Heart right ventricle (tissue), 16 donors: ENCODE measurements around the gene ANKRD60. TPM values are rescaled to one million over a fixed set of nuclear protein-coding genes. Genes with fewer than 3 reads are reported as not detected.

ENCODE experiments used
- ATAC-seq, 8 donors: fragments of 200-7000 bp; cut with Tn5 transposase; one replicate each; pipeline ENCODE4 v1.9.1; 2020; ENCODE audit warnings: mild to moderate bottlenecking in 8 of 8, moderate library complexity in 8 of 8, moderate number of reproducible peaks in 1 of 8
- DNase-seq, 2 donors: peaks; one replicate each; pipeline ENCODE4 v3.0.0-alpha.2; 2020
- H3K27ac ChIP-seq, 10 donors: fragments of 200-600 bp; sonication (generic) in 2 of 10; one replicate each; pipeline versions ENCODE4 v1.5.0 to v1.8.0; 2020 to 2022; ENCODE audit warnings: mild to moderate bottlenecking in 3 of 10
- H3K27me3 ChIP-seq, 7 donors: fragments of 200-600 bp; one replicate each; pipeline ENCODE4 v1.8.0; 2021 to 2022; ENCODE audit warnings: mild to moderate bottlenecking in 2 of 7
- H3K36me3 ChIP-seq, 9 donors: fragments of 200-600 bp; sonication (generic) in 1 of 9; one replicate each; pipeline versions ENCODE4 v1.5.0 to v1.8.0; 2020 to 2022; ENCODE audit warnings: mild to moderate bottlenecking in 2 of 9
- H3K4me1 ChIP-seq, 9 donors: fragments of 200-600 bp; sonication (generic) in 1 of 9; one replicate each; pipeline versions ENCODE4 v1.5.0 to v1.8.0; 2020 to 2022; ENCODE audit warnings: mild to moderate bottlenecking in 4 of 9
- H3K4me3 ChIP-seq, 10 donors: fragments of 200-600 bp; sonication (generic) in 2 of 10; one replicate each; pipeline versions ENCODE4 v1.5.0 to v1.8.0; 2020 to 2022; ENCODE audit warnings: mild to moderate bottlenecking in 7 of 10, moderate library complexity in 2 of 10
- H3K9me3 ChIP-seq, 11 donors: fragments of 200-600 bp in 10 of 11; sonication (generic) in 2 of 11; one replicate each; pipeline versions ENCODE4 v1.5.0 to v1.8.0; 2013 to 2022; ENCODE audit warnings: mild to moderate bottlenecking in 2 of 11, control low read depth in 1 of 11, moderate library complexity in 1 of 11
- CTCF ChIP-seq, 9 donors: fragments of 200-600 bp; sonication (generic) in 2 of 9; IDR thresholded peaks; one replicate each; pipeline versions ENCODE4 v1.5.0 to v1.8.0; 2021 to 2022; ENCODE audit warnings: antibody characterized with exemption in 9 of 9, mild to moderate bottlenecking in 5 of 9, moderate library complexity in 1 of 9
- WGBS, 2 donors: extraction: QIAGEN DNeasy Blood & Tissue Kit; methylation state at CpG; one replicate each; pipeline ENCODE4 v1.1.7; 2013; ENCODE audit warnings: inconsistent platforms in 1 of 2; 5-methylcytosine and 5-hydroxymethylcytosine counted together
- intact Hi-C, 10 donors: fragments of 100-400 bp; cut with DNase I; formaldehyde crosslinking; loops; one replicate each; pipeline versions ENCODE4 v1.11.1 to v1.14.2; 2022
- polyA plus RNA-seq, 2 donors: library from polyadenylated mRNA; stranded (reverse); fragments of 200-250 nt; gene quantifications; one replicate each; pipeline ENCODE4 v1.2.3, GENCODE V29; 2013
- total RNA-seq, 10 donors: library from RNA; stranded (reverse); fragmentation: NEBNext Ultra II Directional in 3 of 10; extraction: Animal tissue kit (Norgen Biotek cat#: 25700) in 3 of 10; gene quantifications; one replicate each; pipeline versions ENCODE4 v1.2.1 to v1.2.4, GENCODE V29; 2021 to 2023
- donor health status: Arrhythmogenic right ventricular cardiomyopathy.
- donor health status: ischemic (EF 13 %, LVEDD 7.1; RV severe dilation, severe dysfunction).
- donor health status: healthy with polysubstance abuse.
- donor health status: DM: no; HTN: yes; CAD: no.
- donor health status: DM: no; HTN: no; CAD: no.
- donor health status: ischemic (EF 25% LVEDD 6.9; RV normal size, moderate dysfunction).
- donor health status: ischemic (EF 25% LVEDD 5.7; RV mildly dilated, moderate dysfunction).
- donor health status: healthy.
- donor health status: DM: yes; HTN: yes; CAD: no.
- donor health status: Ischemic cardiomyopathy.
- donor health status: ischemic (EF 35%, LVEDD 5.7; RV mildly dilated, moderate dysfunction).
- donor health status: nonischemic (EF 11% LVEDD 7.7; RV severe dilation, severe dysfunction).
- donor health status: DM: yes; HTN: yes; CAD: no.
- donor health status: PGD.
- donor health status: ischemic (EF 29% LVEDD 5.4; RV normal size, mild dysfunction).
- donor health status: nonischemic (EF 23%, LVEDD 6.1; RV moderate dilation, normal function).

The ANKRD60 gene
- total and polyA plus RNA-seq, 12 donors, result not detected

GRCh38 chr20:58188527-58188926, 39.9 kb downstream of the ANKRD60 start:
- Histone ChIP-seq H3K4me1 (no peaks in the 10 kb centered on the region), H3K4me3 (no peak overlapping the region), H3K36me3 (no peaks in the 10 kb centered on the region), H3K9me3 (peaks cover 0 to 15% (median 4%) of the 10 kb centered on the region in 11 donors), H3K27ac (no peak overlapping the region), H3K27me3 (peaks cover 0 to 42% (median 16%) of the 10 kb centered on the region in 7 donors)
- WGBS, 2 donors, result 24 to 26% methylated on average over 2 of the region's 2 CpGs
- ATAC-seq, result no peak
- no peak for DNase-seq
- intact Hi-C loops, result loop anchor here in 2 of 10 donors (10.0 kb wide), 2 partner anchors 534 to 574 kb away; no protein-coding TSS in a partner anchor
- TF ChIP-seq CTCF (IDR thresholded peaks at IDR 0.05), result no peak

GRCh38 chr20:58184984-58185383, 43.5 kb downstream of the ANKRD60 start:
- H3K4me1 ChIP-seq, result peaks cover 0 to 3% (median under 1%) of the 10 kb centered on the region in 9 donors
- no peak for TF ChIP-seq CTCF (IDR thresholded peaks at IDR 0.05)
- H3K9me3 ChIP-seq, result peaks cover 0 to 17% (median 4%) of the 10 kb centered on the region in 11 donors
- H3K27me3 ChIP-seq, result peaks cover 0 to 23% (median 10%) of the 10 kb centered on the region in 7 donors
- H3K4me3 ChIP-seq, result no peak overlapping the region
- 93 to 94% methylated on average over 4 of the region's 4 CpGs for WGBS, 2 donors
- intact Hi-C loops, result loop anchor here in 2 of 10 donors (10.0 kb wide), 2 partner anchors 530 to 570 kb away; no protein-coding TSS in a partner anchor
- H3K36me3 ChIP-seq, result no peaks in the 10 kb centered on the region
- no peak for ATAC-seq
- H3K27ac ChIP-seq, result no peak overlapping the region
- no peak for DNase-seq

GRCh38 chr20:58184063-58184462, 44.4 kb downstream of the ANKRD60 start:
- Histone ChIP-seq H3K4me3 (no peak overlapping the region), H3K36me3 (no peaks in the 10 kb centered on the region), H3K9me3 (peaks cover 0 to 17% (median 4%) of the 10 kb centered on the region in 11 donors), H3K4me1 (peaks cover 0 to 12% (median 9%) of the 10 kb centered on the region in 9 donors), H3K27ac (no peak overlapping the region), H3K27me3 (peaks cover 0 to 31% (median 14%) of the 10 kb centered on the region in 7 donors)
- no peak for TF ChIP-seq CTCF (IDR thresholded peaks at IDR 0.05)
- no peak for DNase-seq
- 88 to 89% methylated on average over 3 of the region's 3 CpGs for WGBS, 2 donors
- intact Hi-C loops, result loop anchor here in 2 of 10 donors (10.0 kb wide), 2 partner anchors 529 to 569 kb away; no protein-coding TSS in a partner anchor
- no peak for ATAC-seq

- ATAC-seq (no peak), DNase-seq (no peak)
- no peak overlapping the region for H3K27ac ChIP-seq
- H3K36me3 ChIP-seq, result no peaks in the 10 kb centered on the region
- H3K4me3 ChIP-seq, result no peak overlapping the region
- intact Hi-C loops, result loop anchor here in 2 of 10 donors (10.0 kb wide), 2 partner anchors 528 to 568 kb away; no protein-coding TSS in a partner anchor
- TF ChIP-seq CTCF (IDR thresholded peaks at IDR 0.05), result no peak
- peaks cover 0 to 17% (median 4%) of the 10 kb centered on the region in 11 donors for H3K9me3 ChIP-seq
- H3K27me3 ChIP-seq, result peaks cover 0 to 41% (median 16%) of the 10 kb centered on the region in 7 donors
- 93 to 94% methylated on average over 8 of the region's 8 CpGs for WGBS, 2 donors
- H3K4me1 ChIP-seq, result peaks cover 0 to 16% (median 11%) of the 10 kb centered on the region in 9 donors
These were observed 45.8 kb downstream of the ANKRD60 start for GRCh38 chr20:58182521-58183140.
